Limb (tissue), 2 donors: ENCODE results near the gene TMEM219.

ENCODE experiments used
- DNase-seq, 2 donors: peaks; one replicate each; pipeline ENCODE4 v3.0.0-alpha.2; 2016; ENCODE audit errors: extremely low spot score in 2 of 2

TMEM219 gene

DNA sequence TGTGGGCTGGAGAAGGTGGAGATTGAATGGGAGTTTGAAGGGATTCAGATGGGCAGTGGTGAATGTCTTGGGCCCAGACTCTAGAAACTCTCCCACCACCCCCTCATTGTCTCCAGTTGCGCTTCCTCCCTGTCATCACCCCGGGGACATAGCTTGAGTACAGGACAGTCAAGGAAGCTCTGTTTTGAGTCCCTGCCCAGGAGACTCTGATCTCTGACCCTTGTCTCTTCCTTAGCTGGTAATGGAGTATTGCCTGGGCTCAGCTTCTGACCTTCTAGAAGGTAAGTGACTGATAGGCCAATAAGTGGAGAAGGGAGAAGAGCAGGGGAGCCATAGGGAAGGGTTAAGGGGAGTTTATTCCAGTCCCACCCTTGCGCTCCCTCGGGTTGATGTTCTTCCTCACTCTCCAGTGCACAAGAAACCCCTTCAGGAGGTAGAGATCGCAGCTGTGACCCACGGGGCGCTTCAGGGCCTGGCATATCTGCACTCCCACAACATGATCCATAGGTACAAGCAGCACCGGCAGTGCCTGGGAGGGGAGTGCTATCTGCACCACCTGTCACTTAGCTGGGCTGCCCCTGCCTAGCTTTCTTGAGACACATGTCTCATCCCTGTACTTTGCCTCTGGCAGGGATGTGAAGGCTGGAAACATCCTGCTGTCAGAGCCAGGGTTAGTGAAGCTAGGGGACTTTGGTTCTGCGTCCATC is 16.8 kb downstream of the TMEM219 start:
- DNase-seq, result no peak

DNA sequence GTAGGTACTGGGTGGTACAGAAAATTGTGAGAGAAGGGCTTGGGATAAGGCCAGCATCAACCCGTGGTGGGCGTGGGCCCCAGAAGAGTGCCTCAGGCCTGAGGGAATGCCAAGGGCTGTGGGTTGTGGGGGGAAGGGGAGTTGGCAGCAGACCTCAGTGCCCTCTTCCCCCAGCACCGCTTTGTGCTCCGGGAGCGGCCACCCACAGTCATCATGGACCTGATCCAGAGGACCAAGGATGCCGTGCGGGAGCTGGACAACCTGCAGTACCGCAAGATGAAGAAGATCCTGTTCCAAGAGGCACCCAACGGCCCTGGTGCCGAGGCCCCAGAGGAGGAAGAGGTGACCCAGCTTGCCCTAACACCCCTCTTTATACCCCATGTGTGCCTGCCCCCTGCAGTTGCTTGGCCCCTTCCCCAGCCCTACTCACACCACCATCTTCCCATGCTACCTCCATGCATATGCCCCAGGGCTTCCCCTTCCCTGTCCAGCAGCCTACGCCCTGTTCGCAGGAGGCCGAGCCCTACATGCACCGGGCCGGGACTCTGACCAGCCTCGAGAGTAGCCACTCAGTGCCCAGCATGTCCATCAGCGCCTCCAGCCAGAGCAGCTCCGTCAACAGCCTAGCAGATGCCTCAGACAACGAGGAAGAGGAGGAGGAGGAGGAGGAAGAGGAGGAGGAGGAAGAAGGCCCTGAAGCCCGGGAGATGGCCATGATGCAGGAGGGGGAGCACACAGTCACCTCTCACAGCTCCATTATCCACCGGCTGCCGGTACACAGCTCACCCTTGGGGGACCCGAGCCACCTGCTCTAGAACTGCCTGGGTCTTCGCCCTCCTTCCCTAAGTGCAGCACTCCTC is 20.9 kb downstream of the TMEM219 start:
- DNase-seq, result no peak

GRCh38 chr16:29983420-29984136 is 21.7 kb downstream of the TMEM219 start:
- no peak for DNase-seq

GRCh38 chr16:29984137-29984763 is 22.4 kb downstream of the TMEM219 start:
- no peak for DNase-seq

DNA sequence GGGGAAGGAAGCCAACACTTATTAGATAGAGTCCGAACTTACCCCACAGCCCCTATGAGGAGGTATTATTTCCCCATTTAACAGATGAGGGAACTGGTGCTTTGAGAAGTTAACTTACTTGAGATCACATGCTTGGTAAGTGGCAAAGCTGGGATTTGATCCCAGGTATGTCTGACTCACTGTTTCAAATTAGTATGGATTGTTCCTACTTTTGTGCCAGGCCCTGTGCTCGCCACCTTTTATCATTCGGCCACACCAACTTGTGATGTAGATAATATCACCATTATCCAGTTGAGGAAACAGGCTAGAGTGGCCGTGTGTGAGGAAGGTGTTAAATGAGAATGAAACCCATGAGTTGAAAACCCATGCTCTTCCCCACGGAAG is 22.9 kb downstream of the TMEM219 start:
- DNase-seq, result no peak

DNA sequence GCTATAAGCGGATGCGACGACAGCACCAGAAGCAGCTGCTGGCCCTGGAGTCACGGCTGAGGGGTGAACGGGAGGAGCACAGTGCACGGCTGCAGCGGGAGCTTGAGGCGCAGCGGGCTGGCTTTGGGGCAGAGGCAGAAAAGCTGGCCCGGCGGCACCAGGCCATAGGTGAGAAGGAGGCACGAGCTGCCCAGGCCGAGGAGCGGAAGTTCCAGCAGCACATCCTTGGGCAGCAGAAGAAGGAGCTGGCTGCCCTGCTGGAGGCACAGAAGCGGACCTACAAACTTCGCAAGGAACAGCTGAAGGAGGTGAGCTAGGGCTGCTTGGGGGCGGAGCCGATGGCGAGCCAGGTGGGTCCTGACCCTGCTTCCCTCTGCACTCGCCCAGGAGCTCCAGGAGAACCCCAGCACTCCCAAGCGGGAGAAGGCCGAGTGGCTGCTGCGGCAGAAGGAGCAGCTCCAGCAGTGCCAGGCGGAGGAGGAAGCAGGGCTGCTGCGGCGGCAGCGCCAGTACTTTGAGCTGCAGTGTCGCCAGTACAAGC is 23.5 kb downstream of the TMEM219 start:
- no peak for DNase-seq

DNA sequence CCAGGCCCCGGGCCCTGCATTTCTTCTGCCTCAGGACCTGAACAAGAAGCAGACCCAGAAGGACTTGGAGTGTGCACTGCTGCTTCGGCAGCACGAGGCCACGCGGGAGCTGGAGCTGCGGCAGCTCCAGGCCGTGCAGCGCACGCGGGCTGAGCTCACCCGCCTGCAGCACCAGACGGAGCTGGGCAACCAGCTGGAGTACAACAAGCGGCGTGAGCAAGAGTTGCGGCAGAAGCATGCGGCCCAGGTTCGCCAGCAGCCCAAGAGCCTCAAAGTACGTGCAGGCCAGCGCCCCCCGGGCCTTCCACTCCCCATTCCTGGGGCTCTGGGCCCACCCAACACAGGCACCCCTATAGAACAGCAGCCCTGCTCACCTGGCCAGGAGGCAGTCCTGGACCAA is 24.4 kb downstream of the TMEM219 start:
- no peak for DNase-seq

DNA sequence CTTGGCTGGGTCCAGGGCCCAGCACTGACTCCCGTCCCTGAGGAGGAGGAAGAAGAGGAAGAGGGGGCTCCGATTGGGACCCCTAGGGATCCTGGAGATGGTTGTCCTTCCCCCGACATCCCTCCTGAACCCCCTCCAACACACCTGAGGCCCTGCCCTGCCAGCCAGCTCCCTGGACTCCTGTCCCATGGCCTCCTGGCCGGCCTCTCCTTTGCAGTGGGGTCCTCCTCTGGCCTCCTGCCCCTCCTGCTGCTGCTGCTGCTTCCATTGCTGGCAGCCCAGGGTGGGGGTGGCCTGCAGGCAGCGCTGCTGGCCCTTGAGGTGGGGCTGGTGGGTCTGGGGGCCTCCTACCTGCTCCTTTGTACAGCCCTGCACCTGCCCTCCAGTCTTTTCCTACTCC is 25.1 kb downstream of the TMEM219 start:
- no peak for DNase-seq

GRCh38 chr16:29987371-29988085 is 25.6 kb downstream of the TMEM219 start:
- no peak for DNase-seq

GRCh38 chr16:29988346-29989075 is 26.6 kb downstream of the TMEM219 start:
- no peak for DNase-seq

GRCh38 chr16:29989111-29989858 is 27.4 kb downstream of the TMEM219 start:
- DNase-seq, result no peak

DNA sequence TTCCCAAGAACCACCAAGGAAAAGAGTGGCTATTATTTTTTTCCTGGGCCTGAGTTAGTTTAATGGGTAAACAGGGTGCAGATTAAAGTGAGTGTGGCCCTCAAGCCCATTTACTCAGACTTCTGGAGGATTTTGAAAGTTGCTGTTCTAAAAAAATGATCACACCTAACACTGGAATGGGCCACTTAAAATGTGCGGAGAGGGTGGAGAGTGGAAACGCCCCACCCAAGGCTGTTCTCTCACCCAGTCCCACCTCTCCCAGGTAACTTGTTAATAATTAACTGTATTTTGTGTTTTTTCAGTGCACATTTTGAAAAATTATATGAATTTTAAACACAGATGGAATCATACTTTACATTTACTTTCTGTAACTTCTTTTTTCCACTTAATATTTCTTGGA is 28.2 kb downstream of the TMEM219 start:
- no peak for DNase-seq

DNA sequence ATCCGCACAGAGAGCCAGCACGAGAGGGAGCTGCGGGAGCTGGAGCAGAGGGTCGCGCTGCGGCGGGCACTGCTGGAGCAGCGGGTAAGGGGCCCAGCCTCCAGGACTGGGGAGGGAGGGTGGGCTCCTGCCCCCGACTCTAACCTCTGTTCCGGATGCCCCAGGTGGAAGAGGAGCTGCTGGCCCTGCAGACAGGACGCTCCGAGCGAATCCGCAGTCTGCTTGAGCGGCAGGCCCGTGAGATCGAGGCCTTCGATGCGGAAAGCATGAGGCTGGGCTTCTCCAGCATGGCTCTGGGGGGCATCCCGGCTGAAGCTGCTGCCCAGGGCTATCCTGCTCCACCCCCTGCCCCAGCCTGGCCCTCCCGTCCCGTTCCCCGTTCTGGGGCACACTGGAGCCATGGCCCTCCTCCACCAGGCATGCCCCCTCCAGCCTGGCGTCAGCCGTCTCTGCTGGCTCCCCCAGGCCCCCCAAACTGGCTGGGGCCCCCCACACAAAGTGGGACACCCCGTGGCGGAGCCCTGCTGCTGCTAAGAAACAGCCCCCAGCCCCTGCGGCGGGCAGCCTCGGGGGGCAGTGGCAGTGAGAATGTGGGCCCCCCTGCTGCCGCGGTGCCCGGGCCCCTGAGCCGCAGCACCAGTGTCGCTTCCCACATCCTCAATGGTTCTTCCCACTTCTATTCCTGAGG is 29.1 kb downstream of the TMEM219 start:
- DNase-seq, result no peak

DNA sequence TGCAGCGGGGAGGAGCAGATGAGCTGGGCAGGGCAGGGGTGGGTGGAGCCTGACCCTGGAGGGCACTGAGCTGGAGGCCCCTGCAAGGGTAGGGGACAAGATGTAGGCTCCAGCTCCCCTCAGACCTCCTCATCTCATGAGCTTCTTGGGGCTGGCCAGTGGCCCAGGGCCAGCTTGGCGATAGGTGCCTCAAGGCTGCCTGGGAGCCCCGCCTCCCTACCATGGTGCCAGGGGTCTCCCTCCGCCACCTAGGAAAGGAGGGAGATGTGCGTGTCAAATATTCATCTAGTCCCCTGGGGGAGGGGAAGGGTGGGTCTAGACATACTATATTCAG is 29.7 kb downstream of the TMEM219 start:
- no peak for DNase-seq

- no peak for DNase-seq
Measured at GRCh38 chr16:29992344-29992967, 30.6 kb downstream of the TMEM219 start.

- no peak for DNase-seq
Measured at GRCh38 chr16:29993191-29993902, 31.5 kb downstream of the TMEM219 start.

DNA sequence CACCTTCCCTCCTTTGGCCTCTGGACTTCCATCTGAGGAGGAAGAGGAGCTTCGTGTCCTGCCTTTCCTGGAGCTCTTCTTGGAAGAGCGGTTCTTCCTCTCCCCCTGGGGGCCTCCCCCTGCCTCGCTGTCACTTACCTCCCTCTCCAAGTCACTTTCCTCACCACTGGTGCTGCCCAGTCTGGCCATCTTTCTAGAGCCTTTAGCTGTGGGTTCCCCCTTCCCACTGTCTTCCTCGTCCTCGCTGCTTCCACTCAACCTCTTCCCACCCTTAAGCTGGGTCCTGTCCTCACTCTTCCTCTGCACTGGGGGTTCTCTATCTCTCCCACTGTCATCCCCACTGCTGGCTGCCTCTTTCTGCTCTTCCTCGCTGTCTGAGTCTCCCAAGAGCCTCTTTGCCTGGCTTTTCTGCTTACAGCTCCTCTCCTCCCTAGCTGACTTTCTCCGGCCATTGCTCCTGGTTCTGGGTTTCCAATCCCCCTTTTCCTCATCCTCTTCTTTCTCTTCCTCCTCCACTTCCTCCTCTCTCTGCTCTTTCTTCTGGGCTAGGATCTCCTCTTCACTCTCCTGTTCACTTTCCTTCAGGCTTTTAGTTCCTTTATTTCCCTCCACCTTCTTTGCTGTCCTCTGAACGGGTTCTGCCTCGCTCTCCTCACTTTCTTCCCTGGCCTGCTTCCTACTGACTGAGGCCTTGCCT is 32.2 kb downstream of the TMEM219 start:
- no peak for DNase-seq
